SK-N-SH (cell line): Measurements from ENCODE around the gene OTUD5. TPM values are rescaled to one million over a fixed set of nuclear protein-coding genes. Genes with fewer than 3 reads are reported as not detected.

Experiments used
- CTCF ChIA-PET: fragments of 300-600, 350-600 bp; formaldehyde crosslinking; extraction: SDS; loops from one replicate; lab custom pipeline; 2021; lab: Yijun Ruan, JAX
- POLR2A ChIA-PET: fragments of 350-600 bp; sonication (Branson Sonifier 250); formaldehyde crosslinking; extraction: SDS; loops from one replicate; lab custom pipeline; 2020; ENCODE audit warnings: antibody characterized with exemption, inconsistent platforms; lab: Yijun Ruan, JAX
- DNase-seq: peaks from one replicate; pipeline ENCODE4 v3.0.0; 2012
- H2AFZ ChIP-seq: fragments of 200-600 bp; sonication (generic); 2 replicates; pipeline ENCODE4 v1.8.1; 2016; ENCODE audit warnings: antibody characterized with exemption, mild to moderate bottlenecking, low read depth
- H3F3A ChIP-seq: fragments of 200-600 bp; sonication (generic); replicated peaks from 2 replicates; pipeline ENCODE3; 2016; ENCODE audit warnings: antibody characterized with exemption, mild to moderate bottlenecking; ENCODE audit not compliant: insufficient read depth
- H3K27ac ChIP-seq, 2 experiments: fragments of 200-500 bp in 1 of 2; fragments of 200-600 bp in 1 of 2; sonication (Bioruptor generic) in 1 of 2; sonication (generic), shearing (Covaris generic) in 1 of 2; 2 replicates each; pipeline versions ENCODE4 v1.5.1 to v1.6.1; 2014 to 2016; ENCODE audit warnings: low read depth in 2 of 2, inconsistent platforms in 1 of 2, low read length in 1 of 2, mild to moderate bottlenecking in 1 of 2, mixed read lengths in 1 of 2
- H3K27me3 ChIP-seq: fragments of 200-600 bp; sonication (generic), shearing (Covaris generic); 2 replicates; pipeline ENCODE4 v1.6.1; 2016; ENCODE audit warnings: mixed run types; ENCODE audit not compliant: insufficient read depth
- H3K36me3 ChIP-seq, 2 experiments: fragments of 200-500 bp in 1 of 2; fragments of 200-600 bp in 1 of 2; sonication (Bioruptor generic) in 1 of 2; sonication (generic) in 1 of 2; replicated peaks in 1 of 2; 2 replicates each; pipeline versions ENCODE3 to v1.5.1; 2014 to 2016; ENCODE audit warnings: low read length in 1 of 2, mild to moderate bottlenecking in 1 of 2; ENCODE audit not compliant: insufficient read depth in 2 of 2, control insufficient read depth in 1 of 2
- H3K4me1 ChIP-seq, 2 experiments: fragments of 200-500 bp in 1 of 2; fragments of 200-600 bp in 1 of 2; sonication (Bioruptor generic) in 1 of 2; sonication (generic), shearing (Covaris generic) in 1 of 2; 2 replicates each; pipeline versions ENCODE4 v1.5.1 to v1.6.1; 2014 to 2016; ENCODE audit warnings: low read depth in 1 of 2, low read length in 1 of 2, mixed run types in 1 of 2; ENCODE audit not compliant: insufficient read depth in 2 of 2, control insufficient read depth in 1 of 2
- H3K4me2 ChIP-seq: fragments of 200-600 bp; sonication (generic), shearing (Covaris generic); 2 replicates; pipeline ENCODE4 v1.6.1; 2017; ENCODE audit warnings: mixed run types
- H3K4me3 ChIP-seq, 2 experiments: fragments of 200-500 bp in 1 of 2; fragments of 200-600 bp in 1 of 2; sonication (Bioruptor generic) in 1 of 2; sonication (generic), shearing (Covaris generic) in 1 of 2; 2 replicates each; pipeline versions ENCODE4 v1.5.1 to v1.8.1; 2014 to 2016; ENCODE audit warnings: low read depth in 2 of 2, inconsistent platforms in 1 of 2, low read length in 1 of 2, mild to moderate bottlenecking in 1 of 2, mixed read lengths in 1 of 2, moderate library complexity in 1 of 2
- H3K79me2 ChIP-seq: fragments of 200-600 bp; sonication (generic); 2 replicates; pipeline ENCODE4 v1.8.1; 2017; ENCODE audit warnings: mild to moderate bottlenecking; ENCODE audit not compliant: insufficient read depth
- H3K9ac ChIP-seq: fragments of 200-600 bp; sonication (generic); 2 replicates; pipeline ENCODE4 v1.6.1; 2017; ENCODE audit warnings: mixed run types
- H3K9me2 ChIP-seq: fragments of 200-600 bp; sonication (generic); 2 replicates; pipeline ENCODE4 v1.6.1; 2017; ENCODE audit warnings: mixed run types
- H3K9me3 ChIP-seq: fragments of 200-600 bp; sonication (generic); 2 replicates; pipeline ENCODE4 v1.6.1; 2017; ENCODE audit warnings: mixed run types, mild to moderate bottlenecking, moderate library complexity
- H4K20me1 ChIP-seq: fragments of 200-600 bp; sonication (generic); 2 replicates; pipeline ENCODE4 v1.6.1; 2017; ENCODE audit warnings: mild to moderate bottlenecking, mixed run types; ENCODE audit not compliant: insufficient read depth
- ELF1 ChIP-seq: IDR thresholded peaks from 2 replicates; pipeline ENCODE4 v1.4.0; 2012
- EZH2phosphoT487 ChIP-seq: fragments of 200-600 bp; sonication (generic); IDR thresholded peaks from 2 replicates; pipeline ENCODE4 v1.6.1; 2017; ENCODE audit warnings: low read depth, mixed run types, mild to moderate bottlenecking, antibody characterized with exemption, moderate library complexity, borderline replicate concordance
- FOSL2 ChIP-seq: IDR thresholded peaks from 2 replicates; pipeline ENCODE4 v1.4.0; 2012; ENCODE audit warnings: low read depth, mild to moderate bottlenecking, moderate library complexity, borderline replicate concordance
- FOXM1 ChIP-seq: IDR thresholded peaks from 2 replicates; pipeline ENCODE4 v1.4.0; 2012; ENCODE audit warnings: low read depth, mild to moderate bottlenecking
- GABPA ChIP-seq: IDR thresholded peaks from 2 replicates; pipeline ENCODE4 v1.4.0; 2012; ENCODE audit warnings: low read depth, mild to moderate bottlenecking
- GATA2 ChIP-seq: sonication (generic); formaldehyde crosslinking; IDR thresholded peaks from 2 replicates; pipeline ENCODE4 v1.5.0; 2020; ENCODE audit warnings: mild to moderate bottlenecking, missing genetic modification reagents
- MEF2A ChIP-seq: IDR thresholded peaks from 2 replicates; pipeline ENCODE4 v1.4.0; 2012; ENCODE audit warnings: low read depth, borderline replicate concordance
- NFIC ChIP-seq: IDR thresholded peaks from 2 replicates; pipeline ENCODE4 v1.4.0; 2012; ENCODE audit warnings: borderline replicate concordance
- POLR2AphosphoS5 ChIP-seq: IDR thresholded peaks from 2 replicates; pipeline ENCODE4 v1.6.1; 2012; ENCODE audit warnings: low read depth, low read length
- RAD21 ChIP-seq: IDR thresholded peaks from 2 replicates; pipeline ENCODE4 v1.6.1; 2012; ENCODE audit warnings: mild to moderate bottlenecking, low read length
- RCOR1 ChIP-seq: fragments of 150-350 bp; IDR thresholded peaks from 2 replicates; pipeline ENCODE4 v1.6.1; 2017; ENCODE audit warnings: antibody characterized with exemption, low read length
- RFX5 ChIP-seq: IDR thresholded peaks from 2 replicates; pipeline ENCODE4 v1.6.1; 2012; ENCODE audit warnings: mild to moderate bottlenecking, improper control_type of control experiment, low read length
- RXRA ChIP-seq: IDR thresholded peaks from 2 replicates; pipeline ENCODE4 v1.4.0; 2012; ENCODE audit warnings: low read depth, mild to moderate bottlenecking, borderline replicate concordance
- SIN3A ChIP-seq: IDR thresholded peaks from 2 replicates; pipeline ENCODE4 v1.6.1; 2012; ENCODE audit warnings: low read depth, mild to moderate bottlenecking, low read length, moderate library complexity, borderline replicate concordance
- TEAD4 ChIP-seq: IDR thresholded peaks from 2 replicates; pipeline ENCODE4 v1.4.0; 2012; ENCODE audit warnings: mild to moderate bottlenecking, borderline replicate concordance; ENCODE audit not compliant: insufficient read depth
- USF1 ChIP-seq: IDR thresholded peaks from 2 replicates; pipeline ENCODE4 v1.4.0; 2012; ENCODE audit warnings: low read depth, borderline replicate concordance
- YY1 ChIP-seq: IDR thresholded peaks from 2 replicates; pipeline ENCODE4 v1.4.0; 2012; ENCODE audit warnings: low read depth, mild to moderate bottlenecking
- WGBS: methylation state at CpG from one replicate; pipeline ENCODE4 v1.1.6; 2017; ENCODE audit warnings: low lambda C conversion rate; 5-methylcytosine and 5-hydroxymethylcytosine counted together
- polyA plus RNA-seq, 3 experiments: library from polyadenylated mRNA; depleted of rRNA; stranded (reverse); fragments of >200 nt; gene quantifications; 2 replicates each; pipeline ENCODE4 v1.2.3, GENCODE V29; 2012
- TF ChIP-seq, protein P1 (sequence below): IDR thresholded peaks from 2 replicates; pipeline ENCODE4 v1.4.0; 2012; ENCODE audit warnings: low read depth
- TF ChIP-seq, protein P2 (sequence below): IDR thresholded peaks from 2 replicates; pipeline ENCODE4 v1.6.1; 2012; ENCODE audit warnings: mild to moderate bottlenecking, low read depth, low read length, moderate library complexity

Gene OTUD5
- polyA plus RNA-seq, 1 of the 3 experiments (the other 2 are of a cell fraction), result 90.4 TPM

- peaks cover 10% of the 10 kb centered on the region for H3F3A ChIP-seq
- H3K4me2 ChIP-seq, result no peak overlapping the region
- H3K79me2 ChIP-seq, result peaks cover 19% of the 10 kb centered on the region
- H3K27me3 ChIP-seq, result no peaks in the 10 kb centered on the region
- no peak for DNase-seq
- H3K4me1 ChIP-seq, result peaks cover 5 to 31% of the 10 kb centered on the region in 2 experiments; a peak in 2 of 4 replicates
- no peak overlapping the region for H2AFZ ChIP-seq
- H3K4me3 ChIP-seq, result no peak overlapping the region
- H4K20me1 ChIP-seq, result 0 out of 2 replicates have a peak, but pooled peaks cover 8% of the 10 kb centered on the region
- H3K9me2 ChIP-seq, result no peaks in the 10 kb centered on the region
- no peak for TF ChIP-seq GATA2 (CRISPR knock-in tag)
- TF ChIP-seq YY1, result no peak
- no peak for TF ChIP-seq SIN3A
- TF ChIP-seq RFX5, result no peak
- WGBS, result 87% methylated on average over 9 of the region's 13 CpGs
- H3K36me3 ChIP-seq, result peaks cover 0 to 17% of the 10 kb centered on the region in 2 experiments
- ChIA-PET POLR2A (no interaction called here), CTCF (interaction anchor here (1.9 to 3.2 kb wide), 2 partner anchors 12 to 23 kb away, joined by 6 to 12 read pairs; no protein-coding TSS in a partner anchor)
- H3K9ac ChIP-seq, result no peak overlapping the region
- no peaks in the 10 kb centered on the region for H3K9me3 ChIP-seq
- no peak overlapping the region for H3K27ac ChIP-seq
Observed at GRCh38 chrX:48914593-48915493, 42.6 kb downstream of the OTUD5 start.

DNA sequence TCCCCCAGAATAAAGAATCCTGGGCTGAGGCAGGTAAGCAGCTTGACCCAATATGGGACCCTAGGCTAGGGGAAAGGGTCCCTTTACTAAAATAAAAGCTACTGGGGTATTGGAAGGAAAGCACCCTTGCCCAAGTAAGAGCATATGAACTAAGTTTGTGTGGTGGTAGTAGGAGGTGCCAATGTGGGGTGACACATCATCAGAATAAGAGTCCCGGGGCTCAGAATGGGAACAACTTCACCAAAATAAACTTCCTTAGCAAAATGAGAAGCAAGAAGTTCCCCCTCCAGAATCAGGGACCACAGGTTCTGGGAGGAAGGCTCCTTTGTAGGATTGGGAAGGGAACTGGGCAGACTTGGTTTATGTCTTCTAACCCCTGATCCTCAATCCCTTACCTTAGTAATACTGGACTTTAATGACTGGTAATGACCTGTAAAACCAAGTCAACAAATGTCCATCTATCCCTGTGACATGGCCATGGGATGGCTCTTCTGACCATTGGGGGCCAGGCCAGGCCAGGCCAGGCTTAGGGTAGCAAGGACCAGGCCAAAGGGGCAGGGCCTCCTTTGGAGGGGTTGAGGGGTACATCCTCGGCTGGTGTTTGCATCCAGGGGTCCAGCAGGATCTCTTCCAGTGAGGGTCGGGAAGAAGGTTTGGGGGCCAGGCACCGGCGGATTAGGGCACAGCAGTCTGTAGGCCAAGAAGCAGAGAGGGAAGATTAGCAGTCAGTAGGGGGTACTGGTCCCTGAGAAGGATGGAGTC is 43.6 kb downstream of the OTUD5 start:
- Histone ChIP-seq H4K20me1 (0 out of 2 replicates have a peak, but pooled peaks cover 8% of the 10 kb centered on the region), H3K9me2 (no peaks in the 10 kb centered on the region), H3K4me3 (no peak overlapping the region), H3K4me1 (peaks cover 0 to 27% of the 10 kb centered on the region in 2 experiments; a peak in 1 of 4 replicates), H3K9me3 (no peaks in the 10 kb centered on the region), H2AFZ (no peak overlapping the region), H3K9ac (no peak overlapping the region), H3K27me3 (no peaks in the 10 kb centered on the region), H3K36me3 (peaks cover 4 to 24% of the 10 kb centered on the region in 2 experiments), H3K79me2 (peaks cover 30% of the 10 kb centered on the region), H3K27ac (no peak overlapping the region), H3F3A (peaks cover 4% of the 10 kb centered on the region), H3K4me2 (no peak overlapping the region)
- 91% methylated on average over 5 of the region's 5 CpGs for WGBS
- POLR2A ChIA-PET, result no interaction called here
- DNase-seq, result no peak
- CTCF ChIA-PET, result interaction anchor here (3.2 kb wide), 1 partner anchor 11 kb away, joined by 12 read pairs; no protein-coding TSS in a partner anchor
- no peak for TF ChIP-seq RAD21
- no peak for TF ChIP-seq RFX5
- no peak for TF ChIP-seq FOXM1
- TF ChIP-seq MEF2A, result no peak
- no peak for TF ChIP-seq GATA2 (CRISPR knock-in tag)
- no peak for TF ChIP-seq POLR2AphosphoS5
- TF ChIP-seq, protein P1, sequence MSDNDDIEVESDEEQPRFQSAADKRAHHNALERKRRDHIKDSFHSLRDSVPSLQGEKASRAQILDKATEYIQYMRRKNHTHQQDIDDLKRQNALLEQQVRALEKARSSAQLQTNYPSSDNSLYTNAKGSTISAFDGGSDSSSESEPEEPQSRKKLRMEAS, result no peak
- no peak for TF ChIP-seq ELF1
- TF ChIP-seq NFIC, result no peak
- TF ChIP-seq EZH2phosphoT487, result no peak
- no peak for TF ChIP-seq RXRA
- no peak for TF ChIP-seq FOSL2
- no peak for TF ChIP-seq TEAD4
- no peak for TF ChIP-seq GABPA
- TF ChIP-seq USF1, result no peak
- TF ChIP-seq YY1, result no peak
- TF ChIP-seq, protein P2, sequence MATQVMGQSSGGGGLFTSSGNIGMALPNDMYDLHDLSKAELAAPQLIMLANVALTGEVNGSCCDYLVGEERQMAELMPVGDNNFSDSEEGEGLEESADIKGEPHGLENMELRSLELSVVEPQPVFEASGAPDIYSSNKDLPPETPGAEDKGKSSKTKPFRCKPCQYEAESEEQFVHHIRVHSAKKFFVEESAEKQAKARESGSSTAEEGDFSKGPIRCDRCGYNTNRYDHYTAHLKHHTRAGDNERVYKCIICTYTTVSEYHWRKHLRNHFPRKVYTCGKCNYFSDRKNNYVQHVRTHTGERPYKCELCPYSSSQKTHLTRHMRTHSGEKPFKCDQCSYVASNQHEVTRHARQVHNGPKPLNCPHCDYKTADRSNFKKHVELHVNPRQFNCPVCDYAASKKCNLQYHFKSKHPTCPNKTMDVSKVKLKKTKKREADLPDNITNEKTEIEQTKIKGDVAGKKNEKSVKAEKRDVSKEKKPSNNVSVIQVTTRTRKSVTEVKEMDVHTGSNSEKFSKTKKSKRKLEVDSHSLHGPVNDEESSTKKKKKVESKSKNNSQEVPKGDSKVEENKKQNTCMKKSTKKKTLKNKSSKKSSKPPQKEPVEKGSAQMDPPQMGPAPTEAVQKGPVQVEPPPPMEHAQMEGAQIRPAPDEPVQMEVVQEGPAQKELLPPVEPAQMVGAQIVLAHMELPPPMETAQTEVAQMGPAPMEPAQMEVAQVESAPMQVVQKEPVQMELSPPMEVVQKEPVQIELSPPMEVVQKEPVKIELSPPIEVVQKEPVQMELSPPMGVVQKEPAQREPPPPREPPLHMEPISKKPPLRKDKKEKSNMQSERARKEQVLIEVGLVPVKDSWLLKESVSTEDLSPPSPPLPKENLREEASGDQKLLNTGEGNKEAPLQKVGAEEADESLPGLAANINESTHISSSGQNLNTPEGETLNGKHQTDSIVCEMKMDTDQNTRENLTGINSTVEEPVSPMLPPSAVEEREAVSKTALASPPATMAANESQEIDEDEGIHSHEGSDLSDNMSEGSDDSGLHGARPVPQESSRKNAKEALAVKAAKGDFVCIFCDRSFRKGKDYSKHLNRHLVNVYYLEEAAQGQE, result no peak
- TF ChIP-seq RCOR1, result no peak
